NCI-H510A treated with DMSO at 0.1 percent for 48 hours (cell line): ENCODE data around the gene WBP1L.
"Not testable (repeated sequence)": the region's sequence is repeated elsewhere in the genome, so short reads cannot be mapped to it uniquely, and the experiment has no call there.

Experiments
- DNase-seq: peaks from one replicate; lab custom pipeline; 2025; lab: John Stamatoyannopoulos, UW

WBP1L gene

GRCh38 chr10:102723989-102724388, 19.8 kb upstream of the WBP1L start:
- no peak for DNase-seq

- no peak for DNase-seq
These were observed 17.5 kb upstream of the WBP1L start for GRCh38 chr10:102726274-102726673.

- DNase-seq: no peak
These were observed 16.5 kb upstream of the WBP1L start for GRCh38 chr10:102727037-102727818.

GRCh38 chr10:102729029-102730026, 14.4 kb upstream of the WBP1L start:
- peak; percentile 63 for DNase-seq

- no peak for DNase-seq
These were observed 12.4 kb upstream of the WBP1L start for GRCh38 chr10:102731222-102731800.

GRCh38 chr10:102732661-102733060, 11.1 kb upstream of the WBP1L start:
- no peak for DNase-seq

GRCh38 chr10:102735065-102735562, 8.6 kb upstream of the WBP1L start:
- no peak for DNase-seq

- no peak for DNase-seq
These were observed 5.0 kb upstream of the WBP1L start for GRCh38 chr10:102738692-102739121.

- DNase-seq: no peak
These were observed 3.5 kb upstream of the WBP1L start for GRCh38 chr10:102740229-102740628.

- no peak for DNase-seq
These were observed 2.0 kb upstream of the WBP1L start for GRCh38 chr10:102741726-102742237.

GRCh38 chr10:102742313-102742712, 1.4 kb upstream of the WBP1L start:
- not testable (repeated sequence) for DNase-seq

GRCh38 chr10:102743078-102743587, 615 bp upstream of the WBP1L start:
- DNase-seq: peak; percentile 83

GRCh38 chr10:102744374-102745051, 765 bp downstream of the WBP1L start:
- peak; percentile 57 for DNase-seq

GRCh38 chr10:102745157-102745556, 1.4 kb downstream of the WBP1L start:
- no peak for DNase-seq

- no peak for DNase-seq
These were observed 8.7 kb downstream of the WBP1L start for GRCh38 chr10:102752266-102752930.

- DNase-seq: no peak
These were observed 9.4 kb downstream of the WBP1L start for GRCh38 chr10:102752934-102753664.

GRCh38 chr10:102753718-102754117, 10.0 kb downstream of the WBP1L start:
- DNase-seq: no peak

GRCh38 chr10:102757323-102757722, 13.6 kb downstream of the WBP1L start:
- no peak for DNase-seq

GRCh38 chr10:102758240-102758932, 14.6 kb downstream of the WBP1L start:
- DNase-seq: no peak
